Measurements from ENCODE around the gene FAM177A1. TPM values are rescaled to one million over a fixed set of nuclear protein-coding genes. Genes with fewer than 3 reads are reported as not detected.
"Not testable (repeated sequence)": the region's sequence is repeated elsewhere in the genome, so short reads cannot be mapped to it uniquely, and the experiment has no call there.

The FAM177A1 gene
- total and polyA plus RNA-seq, 2 of the 13 experiments (the other 11 are each of a cell fraction or from before 2014, with no cell fraction given) = 72.9 to 119 TPM

GRCh38 chr14:35038312-35038711 lies 7.8 kb upstream of the FAM177A1 start:
- BruUV-seq (replicated peaks); H3K27me3 ChIP-seq (ENCODE audit: control insufficient read depth in 1 of 2, insufficient read depth in 2 of 2, low read length in 2 of 2); H3K79me2 ChIP-seq (ENCODE audit: insufficient read depth, low read length); H3K27ac ChIP-seq (ENCODE audit: extremely low read length, insufficient read depth, low read length); H3K4me3 ChIP-seq (replicated peaks in 1 of 3; ENCODE audit: insufficient read depth in 1 of 3, low read depth in 2 of 3, low read length in 3 of 3); in situ Hi-C loops (cut with HindIII; ENCODE audit: extremely low pct_ligation_motif_present, low pct_unique_long_range_greater_than_20kb); FAIRE-seq; H4K20me1 ChIP-seq (ENCODE audit: insufficient read depth, low read length); DNase-seq (ENCODE audit: low spot score); POLR2A ChIA-PET; H3K36me3 ChIP-seq (replicated peaks in 1 of 2; ENCODE audit: control insufficient read depth in 1 of 2, insufficient read depth in 2 of 2, low read length in 2 of 2); ATAC-seq; H2AFZ ChIP-seq (ENCODE audit: low read length); CTCF ChIA-PET (ENCODE audit: low intra/inter-chr PET ratio, low total read pairs); H3K4me2 ChIP-seq (ENCODE audit: low read depth, low read length); intact Hi-C loops (cut with micrococcal nuclease; ENCODE audit: unreplicated experiment); H3K9ac ChIP-seq (ENCODE audit: insufficient read depth, low read depth, low read length): not testable (repeated sequence)
- Histone ChIP-seq H3K9me3 (ENCODE audit: low read length) (peaks cover 32% of the 10 kb centered on the region), H3K4me1 (ENCODE audit: insufficient read depth, low read length) (peaks cover 24% of the 10 kb centered on the region)
- WGBS (ENCODE audit: low lambda C conversion rate) = 75% methylated on average over 11 of the region's 17 CpGs
- TF ChIP-seq, protein P1, sequence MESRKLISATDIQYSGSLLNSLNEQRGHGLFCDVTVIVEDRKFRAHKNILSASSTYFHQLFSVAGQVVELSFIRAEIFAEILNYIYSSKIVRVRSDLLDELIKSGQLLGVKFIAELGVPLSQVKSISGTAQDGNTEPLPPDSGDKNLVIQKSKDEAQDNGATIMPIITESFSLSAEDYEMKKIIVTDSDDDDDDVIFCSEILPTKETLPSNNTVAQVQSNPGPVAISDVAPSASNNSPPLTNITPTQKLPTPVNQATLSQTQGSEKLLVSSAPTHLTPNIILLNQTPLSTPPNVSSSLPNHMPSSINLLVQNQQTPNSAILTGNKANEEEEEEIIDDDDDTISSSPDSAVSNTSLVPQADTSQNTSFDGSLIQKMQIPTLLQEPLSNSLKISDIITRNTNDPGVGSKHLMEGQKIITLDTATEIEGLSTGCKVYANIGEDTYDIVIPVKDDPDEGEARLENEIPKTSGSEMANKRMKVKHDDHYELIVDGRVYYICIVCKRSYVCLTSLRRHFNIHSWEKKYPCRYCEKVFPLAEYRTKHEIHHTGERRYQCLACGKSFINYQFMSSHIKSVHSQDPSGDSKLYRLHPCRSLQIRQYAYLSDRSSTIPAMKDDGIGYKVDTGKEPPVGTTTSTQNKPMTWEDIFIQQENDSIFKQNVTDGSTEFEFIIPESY (CRISPR knock-in tag; IDR thresholded peaks at IDR 0.05) = peak; percentile 83

DNA sequence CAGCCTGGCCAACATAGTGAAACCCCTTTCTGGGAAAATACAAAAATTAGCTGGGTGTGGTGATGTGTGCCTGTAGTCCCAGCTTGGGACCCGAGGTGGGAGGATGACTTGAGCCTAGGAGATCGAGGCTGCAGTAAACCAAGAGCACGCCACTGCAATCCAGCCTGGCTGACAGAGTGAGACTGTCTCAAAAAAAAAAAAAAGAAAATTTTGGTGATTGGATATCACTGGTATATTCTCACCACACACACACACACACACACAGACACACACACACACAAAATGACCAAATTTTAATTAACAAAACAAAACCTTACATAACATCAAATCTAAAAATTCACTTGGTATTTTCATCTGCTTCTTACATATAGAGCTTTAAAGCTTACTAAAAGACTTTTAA lies 3.4 kb upstream of the FAM177A1 start:
- FAIRE-seq = no peak
- Histone ChIP-seq H3K9me3 (ENCODE audit: low read length) (no peaks in the 10 kb centered on the region), H3K27me3 (ENCODE audit: control insufficient read depth in 1 of 2, insufficient read depth in 2 of 2, low read length in 2 of 2) (no peaks in the 10 kb centered on the region; a peak in 1 of 5 replicates), H3K4me3 (replicated peaks in 1 of 3; ENCODE audit: insufficient read depth in 1 of 3, low read depth in 2 of 3, low read length in 3 of 3) (no peak overlapping the region), H3K4me1 (ENCODE audit: insufficient read depth, low read length) (peaks cover 23% of the 10 kb centered on the region), H3K36me3 (replicated peaks in 1 of 2; ENCODE audit: control insufficient read depth in 1 of 2, insufficient read depth in 2 of 2, low read length in 2 of 2) (no peaks in the 10 kb centered on the region), H2AFZ (ENCODE audit: low read length) (no peak overlapping the region), H3K79me2 (ENCODE audit: insufficient read depth, low read length) (peaks cover 15% of the 10 kb centered on the region), H4K20me1 (ENCODE audit: insufficient read depth, low read length) (no peaks in the 10 kb centered on the region), H3K9ac (ENCODE audit: insufficient read depth, low read depth, low read length) (no peak overlapping the region), H3K4me2 (ENCODE audit: low read depth, low read length) (no peak overlapping the region), H3K27ac (ENCODE audit: extremely low read length, insufficient read depth, low read length) (no peak overlapping the region)
- in situ Hi-C loops (cut with HindIII; ENCODE audit: extremely low pct_ligation_motif_present, low pct_unique_long_range_greater_than_20kb) (loop anchor here (5.0 kb wide), 1 partner anchor 375 kb away; no protein-coding TSS in a partner anchor), intact Hi-C loops (cut with micrococcal nuclease; ENCODE audit: unreplicated experiment) (loop anchor here (10.0 kb wide), 2 partner anchors 252 to 762 kb away; partner anchors contain the start of genes PSMA6 and RALGAPA1)
- no peak for DNase-seq (ENCODE audit: low spot score)
- TF ChIP-seq FOXA1 (IDR thresholded peaks at IDR 0.05) (0 out of 2 replicates have a peak, but pooled peaks have one; percentile 24), FOXA1 (CRISPR knock-in tag; IDR thresholded peaks at IDR 0.05) (no peak), ISX (CRISPR knock-in tag; conservative IDR thresholded peaks at IDR 0.05) (no peak)
- TF ChIP-seq, protein P2, sequence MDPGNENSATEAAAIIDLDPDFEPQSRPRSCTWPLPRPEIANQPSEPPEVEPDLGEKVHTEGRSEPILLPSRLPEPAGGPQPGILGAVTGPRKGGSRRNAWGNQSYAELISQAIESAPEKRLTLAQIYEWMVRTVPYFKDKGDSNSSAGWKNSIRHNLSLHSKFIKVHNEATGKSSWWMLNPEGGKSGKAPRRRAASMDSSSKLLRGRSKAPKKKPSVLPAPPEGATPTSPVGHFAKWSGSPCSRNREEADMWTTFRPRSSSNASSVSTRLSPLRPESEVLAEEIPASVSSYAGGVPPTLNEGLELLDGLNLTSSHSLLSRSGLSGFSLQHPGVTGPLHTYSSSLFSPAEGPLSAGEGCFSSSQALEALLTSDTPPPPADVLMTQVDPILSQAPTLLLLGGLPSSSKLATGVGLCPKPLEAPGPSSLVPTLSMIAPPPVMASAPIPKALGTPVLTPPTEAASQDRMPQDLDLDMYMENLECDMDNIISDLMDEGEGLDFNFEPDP (CRISPR knock-in tag; conservative IDR thresholded peaks at IDR 0.05) = 0 out of 2 replicates have a peak, but pooled peaks have one; percentile 96
- ChIA-PET POLR2A (interaction anchor here (0.6 to 1.2 kb wide), 5 partner anchors 35 to 362 kb away, joined by 3 to 4 read pairs (median 4); partner anchors contain the start of genes NFKBIA, PPP2R3C and SRP54), CTCF (ENCODE audit: low intra/inter-chr PET ratio, low total read pairs) (no interaction called here)
- BruUV-seq (replicated peaks) = no TSS peak
- ATAC-seq = no peak
- 83% methylated on average over 3 of the region's 3 CpGs for WGBS (ENCODE audit: low lambda C conversion rate)
